Small intestine (tissue), 7 donors: ENCODE results near the gene LRRIQ4. TPM values are rescaled to one million over a fixed set of nuclear protein-coding genes. Genes with fewer than 3 reads are reported as not detected.

Experiments
- DNase-seq, 2 donors: peaks; one replicate each; pipeline versions ENCODE4 v3.0.0 to v3.0.0-alpha.2; 2013
- FAIRE-seq: peaks from 2 replicates; lab custom pipeline; 2012; peaks lifted over from hg19 to GRCh38; lab: Jason Lieb, UNC
- H3K27ac ChIP-seq, 3 donors: one replicate each; pipeline ENCODE4 v1.5.1; 2013; ENCODE audit warnings: low read length in 2 of 3, mild to moderate bottlenecking in 2 of 3, control low read depth in 1 of 3, inconsistent platforms in 1 of 3, low read depth in 1 of 3, moderate library complexity in 1 of 3
- H3K27me3 ChIP-seq, 3 donors: one replicate each; pipeline ENCODE4 v1.6.1; 2013; ENCODE audit warnings: low read length in 3 of 3, inconsistent platforms in 1 of 3; ENCODE audit not compliant: control insufficient read depth in 3 of 3, insufficient read depth in 3 of 3
- H3K36me3 ChIP-seq, 3 donors: one replicate each; pipeline ENCODE4 v1.6.1; 2013; ENCODE audit warnings: low read length in 3 of 3, inconsistent platforms in 1 of 3, low read depth in 1 of 3, mild to moderate bottlenecking in 1 of 3, moderate library complexity in 1 of 3; ENCODE audit not compliant: control insufficient read depth in 3 of 3, insufficient read depth in 2 of 3
- H3K4me1 ChIP-seq, 3 donors: one replicate each; pipeline ENCODE4 v1.6.1; 2013; ENCODE audit warnings: low read length in 2 of 3, inconsistent platforms in 1 of 3, low read depth in 1 of 3, mild to moderate bottlenecking in 1 of 3, moderate library complexity in 1 of 3; ENCODE audit not compliant: control insufficient read depth in 3 of 3, insufficient read depth in 2 of 3
- H3K4me3 ChIP-seq, 3 donors: one replicate each; pipeline ENCODE4 v1.5.1; 2013; ENCODE audit warnings: low read length in 3 of 3, control low read depth in 1 of 3, inconsistent platforms in 1 of 3, low read depth in 1 of 3, mild to moderate bottlenecking in 1 of 3, moderate library complexity in 1 of 3
- H3K9me3 ChIP-seq, 2 donors: one replicate each; pipeline ENCODE4 v1.6.1; 2013; ENCODE audit warnings: low read depth in 1 of 2, low read length in 1 of 2; ENCODE audit not compliant: control insufficient read depth in 2 of 2, insufficient read depth in 1 of 2
- WGBS, 3 donors: extraction: QIAGEN DNeasy Blood & Tissue Kit; methylation state at CpG; one replicate each; pipeline ENCODE4 v1.1.7; 2013; 5-methylcytosine and 5-hydroxymethylcytosine counted together
- polyA plus RNA-seq, 4 donors: library from polyadenylated mRNA; stranded (reverse) in 3 of 4; unstranded in 1 of 4; fragments of 200-250 nt in 3 of 4; fragments of 120-200 nt in 1 of 4; gene quantifications; one replicate each; pipeline versions ENCODE4 v1.2.1 to v1.2.3, GENCODE V29; 2013
- donor health status: healthy with polysubstance abuse.
- donor health status: control.
- donor health status: control.
- donor health status: Bipolar disorder and iron deficiency.
- donor health status: healthy.

The LRRIQ4 gene
- polyA plus RNA-seq, 4 donors, result 0.13 TPM; not detected in 3

GRCh38 chr3:169790687-169791429, 21.8 kb upstream of the LRRIQ4 start:
- no peaks in the 10 kb centered on the region for H3K27me3 ChIP-seq
- no peak overlapping the region for H3K27ac ChIP-seq
- H3K4me3 ChIP-seq, result no peak overlapping the region
- FAIRE-seq, result no peak
- no peaks in the 10 kb centered on the region for H3K9me3 ChIP-seq
- H3K4me1 ChIP-seq, result no peaks in the 10 kb centered on the region
- 87 to 90% (median 88%) methylated on average over 4 of the region's 4 CpGs for WGBS, 3 donors
- DNase-seq, result peak in 1 of 2 donors; percentile 11
- H3K36me3 ChIP-seq, result peaks cover 0 to 9% (median 4%) of the 10 kb centered on the region in 3 donors

GRCh38 chr3:169792359-169792758, 20.3 kb upstream of the LRRIQ4 start:
- no peak overlapping the region for H3K27ac ChIP-seq
- H3K36me3 ChIP-seq, result peaks cover 0 to 4% (median 3%) of the 10 kb centered on the region in 3 donors
- H3K4me1 ChIP-seq, result no peaks in the 10 kb centered on the region
- H3K9me3 ChIP-seq, result no peaks in the 10 kb centered on the region
- FAIRE-seq (no peak), DNase-seq (no peak)
- H3K27me3 ChIP-seq, result no peaks in the 10 kb centered on the region
- WGBS, 3 donors, result 96 to 100% (median 100%) methylated on average over 1 of the region's 1 CpG
- H3K4me3 ChIP-seq, result no peak overlapping the region

- WGBS, 3 donors, result 95 to 96% (median 95%) methylated on average over 3 of the region's 3 CpGs
- Histone ChIP-seq H3K9me3 (no peaks in the 10 kb centered on the region), H3K36me3 (peaks cover 0 to 6% (median 0%) of the 10 kb centered on the region in 3 donors), H3K4me3 (no peak overlapping the region), H3K4me1 (no peaks in the 10 kb centered on the region), H3K27ac (no peak overlapping the region), H3K27me3 (no peaks in the 10 kb centered on the region)
- no peak for FAIRE-seq
- no peak for DNase-seq
Measured at GRCh38 chr3:169804681-169805080, 8.0 kb upstream of the LRRIQ4 start.

DNA sequence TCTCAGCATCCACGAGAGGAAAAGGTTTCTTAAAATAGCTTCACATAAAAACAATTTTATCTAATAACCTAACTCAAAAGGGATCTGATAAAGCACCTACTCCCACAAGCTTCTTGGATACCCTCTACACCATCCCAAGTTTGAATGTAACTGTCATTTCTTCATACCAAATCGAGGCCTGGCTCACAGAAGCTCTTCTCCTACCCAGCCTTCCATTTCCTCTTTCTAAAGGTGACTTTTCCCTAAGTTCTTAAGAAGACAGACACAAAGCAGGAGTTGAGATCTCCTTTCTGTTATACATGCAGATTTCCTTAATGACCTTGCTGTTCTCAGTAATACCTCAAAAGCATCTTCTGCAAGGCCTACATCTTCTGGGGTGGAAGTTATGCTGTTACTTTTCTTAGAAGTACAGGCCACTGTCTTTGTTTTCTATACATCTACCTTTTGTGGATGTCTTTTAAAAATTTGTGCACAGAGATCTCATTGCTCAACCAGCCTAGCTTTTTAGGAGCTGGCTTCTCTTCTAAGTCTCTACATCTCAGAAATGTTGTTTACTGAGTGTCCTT, 3.4 kb upstream of the LRRIQ4 start:
- no peaks in the 10 kb centered on the region for H3K36me3 ChIP-seq
- 61 to 67% (median 64%) methylated on average over 2 of the region's 2 CpGs for WGBS, 3 donors
- H3K4me1 ChIP-seq, result peaks cover 0 to 8% (median 0%) of the 10 kb centered on the region in 3 donors
- H3K27me3 ChIP-seq, result peaks cover 0 to 5% (median 0%) of the 10 kb centered on the region in 3 donors
- FAIRE-seq (no peak), DNase-seq (no peak)
- no peak overlapping the region for H3K4me3 ChIP-seq
- no peaks in the 10 kb centered on the region for H3K9me3 ChIP-seq
- no peak overlapping the region for H3K27ac ChIP-seq

GRCh38 chr3:169811631-169812331, 889 bp upstream of the LRRIQ4 start:
- Histone ChIP-seq H3K4me3 (peak overlapping the region; percentile 39 to 65 (median 54)), H3K27me3 (peaks cover 0 to 5% (median 0%) of the 10 kb centered on the region in 3 donors), H3K9me3 (no peaks in the 10 kb centered on the region), H3K36me3 (no peaks in the 10 kb centered on the region), H3K27ac (peak overlapping the region; percentile 24 to 64 (median 54)), H3K4me1 (peaks cover 0 to 8% (median 0%) of the 10 kb centered on the region in 3 donors)
- WGBS, 3 donors, result 3 to 6% (median 5%) methylated on average over 26 to 29 of the region's 29 CpGs
- no peak for FAIRE-seq
- peak; percentile 20 to 46 for DNase-seq

DNA sequence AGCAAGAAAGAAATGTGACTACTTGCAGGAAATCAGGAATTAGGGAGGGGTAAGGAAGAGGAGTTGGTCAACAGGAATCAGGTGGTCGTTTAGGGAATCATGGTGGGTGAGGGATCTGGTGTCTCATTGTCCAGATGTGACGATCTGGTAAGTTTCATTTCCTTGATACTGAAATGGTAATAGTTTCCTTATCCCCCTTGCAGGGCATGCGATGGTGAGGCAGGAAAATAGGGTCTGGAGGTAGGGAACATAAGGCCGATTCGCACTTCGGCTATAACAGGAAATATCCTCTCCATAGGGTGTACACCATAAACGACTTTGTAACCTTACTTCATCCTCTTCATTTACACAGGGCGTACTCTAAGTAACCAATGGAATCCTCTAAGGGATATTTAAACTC, 608 bp downstream of the LRRIQ4 start:
- Histone ChIP-seq H3K27ac (no peak overlapping the region), H3K36me3 (no peaks in the 10 kb centered on the region), H3K9me3 (no peaks in the 10 kb centered on the region), H3K27me3 (peaks cover 0 to 10% (median 0%) of the 10 kb centered on the region in 3 donors), H3K4me3 (peak overlapping the region in 2 of 3 donors; percentile 54 to 65), H3K4me1 (peaks cover 0 to 8% (median 0%) of the 10 kb centered on the region in 3 donors)
- FAIRE-seq (no peak), DNase-seq (no peak)
- 34 to 46% (median 44%) methylated on average over 8 of the region's 8 CpGs for WGBS, 3 donors

GRCh38 chr3:169813757-169814517, 1.3 kb downstream of the LRRIQ4 start:
- no peak for FAIRE-seq

More at GRCh38 chr3:169813757-169814517, 1.3 kb downstream of the LRRIQ4 start:
- Histone ChIP-seq H3K4me1 (peaks cover 0 to 8% (median 0%) of the 10 kb centered on the region in 3 donors), H3K4me3 (peak overlapping the region in 2 of 3 donors; percentile 54 to 65), H3K27me3 (peaks cover 0 to 10% (median 0%) of the 10 kb centered on the region in 3 donors), H3K27ac (peak overlapping the region in 1 of 3 donors; percentile 40), H3K36me3 (no peaks in the 10 kb centered on the region), H3K9me3 (no peaks in the 10 kb centered on the region)
- WGBS, 3 donors, result 50 to 55% (median 53%) methylated on average over 27 of the region's 27 CpGs
- peak; percentile 40 to 75 for DNase-seq
